ES-I3 (cell line): ENCODE results near the gene RAD1.

Experiments
- H3K36me3 ChIP-seq: 2 replicates; pipeline ENCODE4 v1.6.1; 2013; ENCODE audit warnings: mild to moderate bottlenecking, low read length, control low read depth, moderate library complexity; ENCODE audit not compliant: insufficient read depth
- H3K4me1 ChIP-seq: 2 replicates; pipeline ENCODE4 v1.6.1; 2013; ENCODE audit warnings: mild to moderate bottlenecking, control low read depth, low read length; ENCODE audit not compliant: insufficient read depth
- H3K9ac ChIP-seq: 2 replicates; pipeline ENCODE4 v1.6.1; 2013; ENCODE audit warnings: low read depth, mild to moderate bottlenecking, low read length, moderate library complexity
- H3K9me3 ChIP-seq: 2 replicates; pipeline ENCODE4 v1.6.1; 2013; ENCODE audit warnings: mild to moderate bottlenecking, low read length, moderate library complexity; ENCODE audit not compliant: control insufficient read depth, insufficient read depth

RAD1 gene

GRCh38 chr5:34915139-34915855, at the start of gene RAD1, which contains the start of gene BRIX1:
RAD1 (minus strand) TSS chr5:34915504; CDS start chr5:34914892, 612 bp downstream.
BRIX1 (plus strand) TSS chr5:34915711; CDS start chr5:34915739, 28 bp downstream.
- peak within 1 kb of the TSS; percentile 98 for H3K9ac ChIP-seq
- no peaks in the 10 kb centered on the region for H3K9me3 ChIP-seq
- H3K4me1 ChIP-seq = peaks cover 7% of the 10 kb centered on the region; the same call in 1 of the 2 replicates
- peaks cover 18% of the 10 kb centered on the region for H3K36me3 ChIP-seq

GRCh38 chr5:34959323-34959722, 44.0 kb upstream of the RAD1 start:
- H3K9ac ChIP-seq = no peak overlapping the region
- no peaks in the 10 kb centered on the region for H3K9me3 ChIP-seq
- peaks cover 9% of the 10 kb centered on the region; the same call in 1 of the 2 replicates for H3K4me1 ChIP-seq
- no peaks in the 10 kb centered on the region; the same call in 1 of the 2 replicates for H3K36me3 ChIP-seq

GRCh38 chr5:34957857-34958690, 42.8 kb upstream of the RAD1 start:
- H3K4me1 ChIP-seq = peaks cover 9% of the 10 kb centered on the region; the same call in 1 of the 2 replicates
- no peaks in the 10 kb centered on the region for H3K9me3 ChIP-seq
- H3K9ac ChIP-seq = no peak overlapping the region
- H3K36me3 ChIP-seq = no peaks in the 10 kb centered on the region; the same call in 1 of the 2 replicates

GRCh38 chr5:34957321-34957720, 42.0 kb upstream of the RAD1 start:
- Histone ChIP-seq H3K36me3 (no peaks in the 10 kb centered on the region; the same call in 1 of the 2 replicates), H3K9ac (no peak overlapping the region), H3K4me1 (peaks cover 9% of the 10 kb centered on the region; the same call in 1 of the 2 replicates), H3K9me3 (no peaks in the 10 kb centered on the region)

GRCh38 chr5:34944460-34945047, 29.2 kb upstream of the RAD1 start:
- peaks cover 17% of the 10 kb centered on the region for H3K36me3 ChIP-seq
- no peaks in the 10 kb centered on the region for H3K9me3 ChIP-seq
- H3K9ac ChIP-seq = no peak overlapping the region
- H3K4me1 ChIP-seq = no peaks in the 10 kb centered on the region

- Histone ChIP-seq H3K9me3 (no peaks in the 10 kb centered on the region), H3K36me3 (peaks cover 17% of the 10 kb centered on the region), H3K9ac (no peak overlapping the region), H3K4me1 (no peaks in the 10 kb centered on the region)
Measured at GRCh38 chr5:34944044-34944443, 28.7 kb upstream of the RAD1 start.

- H3K36me3 ChIP-seq = peaks cover 23% of the 10 kb centered on the region
- H3K4me1 ChIP-seq = no peaks in the 10 kb centered on the region
- no peak overlapping the region for H3K9ac ChIP-seq
- no peaks in the 10 kb centered on the region for H3K9me3 ChIP-seq
Measured at GRCh38 chr5:34941936-34942335, 26.6 kb upstream of the RAD1 start.

GRCh38 chr5:34932947-34933346, 17.6 kb upstream of the RAD1 start:
- Histone ChIP-seq H3K36me3 (peaks cover 13% of the 10 kb centered on the region; the same call in 1 of the 2 replicates), H3K4me1 (peaks cover 6% of the 10 kb centered on the region; the same call in 1 of the 2 replicates), H3K9me3 (no peaks in the 10 kb centered on the region), H3K9ac (no peak overlapping the region)

GRCh38 chr5:34930870-34931269, 15.6 kb upstream of the RAD1 start:
- peaks cover 6% of the 10 kb centered on the region; the same call in 1 of the 2 replicates for H3K4me1 ChIP-seq
- peak overlapping the region; percentile 87 for H3K9ac ChIP-seq
- H3K36me3 ChIP-seq = peaks cover 5% of the 10 kb centered on the region; the same call in 1 of the 2 replicates
- no peaks in the 10 kb centered on the region for H3K9me3 ChIP-seq

- Histone ChIP-seq H3K9me3 (no peaks in the 10 kb centered on the region), H3K9ac (peak overlapping the region; percentile 87), H3K36me3 (peaks cover 3% of the 10 kb centered on the region; the same call in 1 of the 2 replicates), H3K4me1 (peaks cover 6% of the 10 kb centered on the region; the same call in 1 of the 2 replicates)
Measured at GRCh38 chr5:34930462-34930844, 15.1 kb upstream of the RAD1 start.

GRCh38 chr5:34929720-34930461, 14.6 kb upstream of the RAD1 start:
- H3K4me1 ChIP-seq = peaks cover 6% of the 10 kb centered on the region; the same call in 1 of the 2 replicates
- peaks cover 3% of the 10 kb centered on the region; the same call in 1 of the 2 replicates for H3K36me3 ChIP-seq

GRCh38 chr5:34929134-34929719, 13.9 kb upstream of the RAD1 start, which contains the start of gene DNAJC21:
DNAJC21 (plus strand) TSS chr5:34929559; CDS start chr5:34929820, 261 bp downstream.
- peak within 1 kb of the TSS; percentile 87 for H3K9ac ChIP-seq
- no peaks in the 10 kb centered on the region for H3K9me3 ChIP-seq
- peaks cover 6% of the 10 kb centered on the region; the same call in 1 of the 2 replicates for H3K4me1 ChIP-seq
- H3K36me3 ChIP-seq = peaks cover 7% of the 10 kb centered on the region; the same call in 1 of the 2 replicates

More at GRCh38 chr5:34929720-34930461, 14.6 kb upstream of the RAD1 start:
- Histone ChIP-seq H3K9ac (peak overlapping the region; percentile 87), H3K9me3 (no peaks in the 10 kb centered on the region)

GRCh38 chr5:34928267-34928666, 13.0 kb upstream of the RAD1 start:
- Histone ChIP-seq H3K4me1 (peaks cover 6% of the 10 kb centered on the region; the same call in 1 of the 2 replicates), H3K9me3 (no peaks in the 10 kb centered on the region), H3K9ac (no peak overlapping the region), H3K36me3 (peaks cover 10% of the 10 kb centered on the region; the same call in 1 of the 2 replicates)
